ENCODE measurements around the gene INSC. TPM values are rescaled to one million over a fixed set of nuclear protein-coding genes. Genes with fewer than 3 reads are reported as not detected.

Gene INSC
- polyA plus RNA-seq, 3 donors = not detected

GRCh38 chr11:15275141-15275540 is 160.4 kb downstream of the INSC start:
- Histone ChIP-seq H3K9ac (ENCODE audit: insufficient read depth, low read length, poor library complexity, severe bottlenecking) (no peak overlapping the region), H3K9me3 (replicated peaks in 1 of 2; ENCODE audit: control insufficient read depth in 1 of 2, insufficient read depth in 1 of 2, low read length in 2 of 2) (no peaks in the 10 kb centered on the region), H3K27ac (ENCODE audit: low read depth in 1 of 2, low read length in 2 of 2) (no peak overlapping the region), H4K20me1 (ENCODE audit: insufficient read depth, low read length) (no peaks in the 10 kb centered on the region), H3K36me3 (replicated peaks in 1 of 2; ENCODE audit: control insufficient read depth in 1 of 2, insufficient read depth in 2 of 2, low read length in 2 of 2) (no peaks in the 10 kb centered on the region), H3K4me3 (replicated peaks in 1 of 3; ENCODE audit: low read depth in 2 of 3, low read length in 3 of 3) (no peak overlapping the region), H2AFZ (ENCODE audit: insufficient read depth, low read depth, low read length, poor library complexity, severe bottlenecking) (no peak overlapping the region), H3K79me2 (ENCODE audit: insufficient read depth, low read length) (no peaks in the 10 kb centered on the region), H3K27me3 (ENCODE audit: control insufficient read depth in 2 of 2, insufficient read depth in 2 of 2, low read length in 2 of 2) (no peaks in the 10 kb centered on the region), H3K4me1 (ENCODE audit: control insufficient read depth in 1 of 2, insufficient read depth in 2 of 2, low read length in 2 of 2) (no peaks in the 10 kb centered on the region), H3K4me2 (replicated peaks; ENCODE audit: extremely low read depth, low read length, poor library complexity, severe bottlenecking) (no peak overlapping the region)
- no peak for TF ChIP-seq CTCF (IDR thresholded peaks at IDR 0.05)
- peaks cover 0 to 3% (median 1%) of the 10 kb centered on the region in 7 donors for H3K9me3 Mint-ChIP-seq
- no peak for DNase-seq
- no peak overlapping the region for H3K27ac Mint-ChIP-seq
- peaks cover 3 to 7% (median 3%) of the 10 kb centered on the region in 3 donors for H3K27me3 Mint-ChIP-seq (ENCODE audit: low read depth in 3 of 3)
- 78% methylated on average over 1 of the region's 2 CpGs for WGBS (ENCODE audit: insufficient coverage)
- intact Hi-C loops (cut with micrococcal nuclease) = no loop called here
- no peaks in the 10 kb centered on the region for H3K4me1 Mint-ChIP-seq
- no peaks in the 10 kb centered on the region for H3K36me3 Mint-ChIP-seq
- no peak overlapping the region for H3K4me3 Mint-ChIP-seq

- no peak overlapping the region for H3K4me3 ChIP-seq (replicated peaks in 1 of 3; ENCODE audit: low read depth in 2 of 3, low read length in 3 of 3)
- Mint-ChIP-seq H3K9me3 (peaks cover 0 to 3% (median 0%) of the 10 kb centered on the region in 7 donors), H3K36me3 (no peaks in the 10 kb centered on the region), H3K4me3 (no peak overlapping the region), H3K27me3 (ENCODE audit: low read depth in 3 of 3) (peaks cover 3 to 6% (median 3%) of the 10 kb centered on the region in 3 donors), H3K27ac (no peak overlapping the region), H3K4me1 (no peaks in the 10 kb centered on the region)
- intact Hi-C loops (cut with micrococcal nuclease) = no loop called here
- H3K27me3 ChIP-seq (ENCODE audit: control insufficient read depth in 2 of 2, insufficient read depth in 2 of 2, low read length in 2 of 2) = no peaks in the 10 kb centered on the region
- no peak overlapping the region for H3K9ac ChIP-seq (ENCODE audit: insufficient read depth, low read length, poor library complexity, severe bottlenecking)
- no peak overlapping the region for H2AFZ ChIP-seq (ENCODE audit: insufficient read depth, low read depth, low read length, poor library complexity, severe bottlenecking)
- no peaks in the 10 kb centered on the region for H3K36me3 ChIP-seq (replicated peaks in 1 of 2; ENCODE audit: control insufficient read depth in 1 of 2, insufficient read depth in 2 of 2, low read length in 2 of 2)
- H3K9me3 ChIP-seq (replicated peaks in 1 of 2; ENCODE audit: control insufficient read depth in 1 of 2, insufficient read depth in 1 of 2, low read length in 2 of 2) = no peaks in the 10 kb centered on the region
- H4K20me1 ChIP-seq (ENCODE audit: insufficient read depth, low read length) = no peaks in the 10 kb centered on the region
- no peaks in the 10 kb centered on the region for H3K79me2 ChIP-seq (ENCODE audit: insufficient read depth, low read length)
- no peak overlapping the region for H3K27ac ChIP-seq (ENCODE audit: low read depth in 1 of 2, low read length in 2 of 2)
- TF ChIP-seq CTCF (IDR thresholded peaks at IDR 0.05) = no peak
- WGBS (ENCODE audit: insufficient coverage) = 53% methylated on average over 3 of the region's 3 CpGs
- H3K4me2 ChIP-seq (replicated peaks; ENCODE audit: extremely low read depth, low read length, poor library complexity, severe bottlenecking) = no peak overlapping the region
- H3K4me1 ChIP-seq (ENCODE audit: control insufficient read depth in 1 of 2, insufficient read depth in 2 of 2, low read length in 2 of 2) = no peaks in the 10 kb centered on the region
- DNase-seq = no peak
Observed at GRCh38 chr11:15276621-15277020, 161.9 kb downstream of the INSC start.

Measured in CD14-positive monocyte (primary cell).